Colonic mucosa (tissue), 4 donors: ENCODE data around the gene CASP6. TPM values are rescaled to one million over a fixed set of nuclear protein-coding genes. Genes with fewer than 3 reads are reported as not detected.

ENCODE experiments used
- DNase-seq: peaks from one replicate; pipeline ENCODE4 v3.0.0-alpha.2; 2020
- H3K27ac ChIP-seq: fragments of 200-600 bp; one replicate; pipeline ENCODE4 v1.8.0; 2021
- H3K27me3 ChIP-seq: fragments of 200-600 bp; one replicate; pipeline ENCODE4 v1.8.0; 2021
- H3K36me3 ChIP-seq: fragments of 200-600 bp; one replicate; pipeline ENCODE4 v1.8.0; 2021
- H3K4me1 ChIP-seq: fragments of 200-600 bp; one replicate; pipeline ENCODE4 v1.8.0; 2021; ENCODE audit warnings: mild to moderate bottlenecking
- H3K4me3 ChIP-seq: fragments of 200-600 bp; one replicate; pipeline ENCODE4 v1.8.0; 2021
- H3K9ac ChIP-seq, 2 donors: one replicate each; pipeline ENCODE4 v1.7.0; 2013; ENCODE audit warnings: control low read depth in 2 of 2, low read depth in 2 of 2, low read length in 2 of 2
- H3K9me3 ChIP-seq: fragments of 200-600 bp; one replicate; pipeline ENCODE4 v1.8.0; 2021
- CTCF ChIP-seq: fragments of 200-600 bp; IDR thresholded peaks from one replicate; pipeline ENCODE4 v1.8.0; 2022; ENCODE audit warnings: antibody characterized with exemption, mild to moderate bottlenecking
- intact Hi-C: fragments of 100-400 bp; cut with DNase I; formaldehyde crosslinking; loops from one replicate; pipeline ENCODE4 v1.14.1; 2022
- total RNA-seq, 2 donors: library from RNA; stranded (reverse); fragmentation: NEBNext Ultra II Directional in 1 of 2; extraction: Animal tissue kit (Norgen Biotek cat#: 25700) in 1 of 2; gene quantifications; one replicate each; pipeline ENCODE4 v1.2.1, GENCODE V29; 2021
- donor health status: healthy.
- donor health status: DM: no; HTN: no; CAD: no.
- donor health status: DM: no; HTN: no; CAD: no.

CASP6 gene
- total RNA-seq, 2 donors from 2014 or later, result 110 to 115 TPM

GRCh38 chr4:109729117-109729717 is 26.0 kb upstream of the CASP6 start:
- no peak for TF ChIP-seq CTCF
- Histone ChIP-seq H3K4me1 (no peaks in the 10 kb centered on the region), H3K9me3 (no peaks in the 10 kb centered on the region), H3K27ac (peak overlapping the region; percentile 80), H3K36me3 (no peaks in the 10 kb centered on the region), H3K27me3 (no peaks in the 10 kb centered on the region), H3K4me3 (peak overlapping the region; percentile 66), H3K9ac (peak overlapping the region; percentile 77 to 81)
- DNase-seq, result no peak
- intact Hi-C loops, result no loop called here

GRCh38 chr4:109728385-109728784 is 25.1 kb upstream of the CASP6 start:
- Histone ChIP-seq H3K4me3 (peak overlapping the region; percentile 66), H3K27ac (no peak overlapping the region)
- no peak for DNase-seq

GRCh38 chr4:109723110-109723509 is 19.9 kb upstream of the CASP6 start:
- DNase-seq, result no peak
- no peak for TF ChIP-seq CTCF
- H3K4me1 ChIP-seq, result no peaks in the 10 kb centered on the region
- no peaks in the 10 kb centered on the region for H3K9me3 ChIP-seq
- no peaks in the 10 kb centered on the region for H3K27me3 ChIP-seq
- intact Hi-C loops, result no loop called here
- H3K27ac ChIP-seq, result no peak overlapping the region
- H3K36me3 ChIP-seq, result no peaks in the 10 kb centered on the region
- no peak overlapping the region for H3K9ac ChIP-seq
- H3K4me3 ChIP-seq, result no peak overlapping the region

More at GRCh38 chr4:109728385-109728784, 25.1 kb upstream of the CASP6 start:
- Histone ChIP-seq H3K9ac (peak overlapping the region in 1 of 2 donors; percentile 77), H3K9me3 (no peaks in the 10 kb centered on the region), H3K4me1 (no peaks in the 10 kb centered on the region), H3K27me3 (no peaks in the 10 kb centered on the region), H3K36me3 (no peaks in the 10 kb centered on the region)
- intact Hi-C loops, result no loop called here
- TF ChIP-seq CTCF, result no peak

- no peaks in the 10 kb centered on the region for H3K36me3 ChIP-seq
- no peak for DNase-seq
- H3K9ac ChIP-seq, result no peak overlapping the region
- H3K27me3 ChIP-seq, result no peaks in the 10 kb centered on the region
- H3K9me3 ChIP-seq, result no peaks in the 10 kb centered on the region
- no peak overlapping the region for H3K4me3 ChIP-seq
- no peaks in the 10 kb centered on the region for H3K4me1 ChIP-seq
- TF ChIP-seq CTCF, result no peak
- no peak overlapping the region for H3K27ac ChIP-seq
- intact Hi-C loops, result no loop called here
Measured at GRCh38 chr4:109722357-109722756, 19.1 kb upstream of the CASP6 start.

GRCh38 chr4:109721033-109721432 is 17.8 kb upstream of the CASP6 start:
- Histone ChIP-seq H3K9me3 (no peaks in the 10 kb centered on the region), H3K27me3 (no peaks in the 10 kb centered on the region), H3K4me1 (no peaks in the 10 kb centered on the region), H3K9ac (no peak overlapping the region), H3K36me3 (no peaks in the 10 kb centered on the region), H3K27ac (no peak overlapping the region), H3K4me3 (no peak overlapping the region)
- TF ChIP-seq CTCF, result no peak
- intact Hi-C loops, result no loop called here
- DNase-seq, result no peak
